ENCODE data around the gene TRIM5. TPM values are rescaled to one million over a fixed set of nuclear protein-coding genes. Genes with fewer than 3 reads are reported as not detected.
"Not testable (repeated sequence)": the region's sequence is repeated elsewhere in the genome, so short reads cannot be mapped to it uniquely, and the experiment has no call there.

Gene TRIM5
- 10 to 100 TPM in 3 of 4 donors, 1 to 10 TPM in 1; 6.5 to 22.0 (median 11.5) TPM for polyA plus RNA-seq
- long read RNA-seq, donor 1, partial matches to known transcripts, result 0 of 2 reads
- long read RNA-seq, donor 1, other reads (novel, unspliced or antisense), result 0 of 2 reads
- long read RNA-seq, donor 2, partial matches to known transcripts, result 0 of 1 reads
- long read RNA-seq, donor 2, other reads (novel, unspliced or antisense), result 0 of 1 reads
- long read RNA-seq, donor 3, partial matches to known transcripts, result 0 of 1 reads
- long read RNA-seq, donor 3, other reads (novel, unspliced or antisense), result 0 of 1 reads
- long read RNA-seq, donor 4, result 0 reads
- long read RNA-seq, donor 5, result 0 reads
- long read RNA-seq, donor 6, partial matches to known transcripts, result 5 of 6 reads
- long read RNA-seq, donor 6, other reads (novel, unspliced or antisense), result 0 of 6 reads
- long read RNA-seq, donor 7, result 0 reads
- long read RNA-seq, donor 8, result 0 reads
- long read RNA-seq, donor 9, result 0 reads
- long read RNA-seq, donor 10, result 0 reads

DNA sequence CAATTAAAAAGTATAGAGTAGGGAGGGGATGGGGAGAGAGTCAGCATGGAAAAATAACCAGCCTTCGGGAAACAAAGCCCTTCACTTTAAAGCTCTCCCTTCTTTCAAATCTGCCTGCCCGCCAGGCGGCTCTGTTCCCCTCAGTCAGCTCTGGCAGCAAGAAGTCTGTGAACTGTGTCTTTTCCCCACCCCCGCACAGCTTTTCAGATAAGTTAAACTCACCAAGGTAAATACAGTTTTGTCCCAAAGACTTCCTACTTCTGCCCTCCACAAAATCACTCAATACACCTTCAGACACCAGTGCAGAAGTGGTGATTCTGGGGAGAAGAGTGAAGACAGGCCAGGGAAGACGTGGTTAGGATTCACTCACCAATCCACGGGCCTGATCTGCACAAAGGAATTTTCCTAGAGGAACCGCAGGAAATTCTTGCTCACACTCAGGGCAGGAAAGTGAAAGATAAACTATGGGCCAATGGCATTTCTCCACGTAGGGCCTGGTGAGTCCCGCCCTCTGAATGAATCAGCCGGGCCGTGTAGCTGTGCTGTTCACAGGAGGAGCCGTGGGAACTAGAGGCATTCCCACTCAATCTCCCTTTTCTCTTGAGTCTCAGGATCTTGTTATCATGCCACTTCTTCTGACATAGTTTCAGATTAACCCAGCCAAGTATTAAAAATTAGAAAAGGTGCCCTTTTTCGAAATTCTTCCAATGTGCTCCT lies at the start of gene TRIM5:
TRIM5 (minus strand) TSS at position 429 of the 717 bp plus-strand sequence. CDS start 4,897 bp downstream, outside the sequence.
- Histone ChIP-seq H3K27ac (ENCODE audit: low read depth in 1 of 3, low read length in 2 of 3) (peak within 1 kb of the TSS; percentile 87 to 99 (median 96)), H3K4me1 (ENCODE audit: control insufficient read depth in 3 of 3, insufficient read depth in 2 of 3, low read depth in 1 of 3, low read length in 2 of 3) (peaks cover 0 to 3% (median 0%) of the 10 kb centered on the region in 3 donors), H3K9me3 (ENCODE audit: control insufficient read depth in 2 of 2, insufficient read depth in 1 of 2, low read depth in 1 of 2, low read length in 1 of 2) (no peaks in the 10 kb centered on the region), H3K27me3 (ENCODE audit: control insufficient read depth in 3 of 3, insufficient read depth in 3 of 3, low read length in 3 of 3) (no peaks in the 10 kb centered on the region), H3K4me3 (ENCODE audit: low read depth in 1 of 3, low read length in 3 of 3) (peak within 1 kb of the TSS; percentile 33 to 66 (median 55)), H3K36me3 (ENCODE audit: control insufficient read depth in 3 of 3, insufficient read depth in 2 of 3, low read depth in 1 of 3, low read length in 3 of 3) (peaks cover 0 to 5% (median 0%) of the 10 kb centered on the region in 3 donors)
- FAIRE-seq (no peak), DNase-seq (peak; percentile 95 to 97)
- WGBS, 3 donors, result 0 to 2% (median 1%) methylated on average over 13 of the region's 13 CpGs

DNA sequence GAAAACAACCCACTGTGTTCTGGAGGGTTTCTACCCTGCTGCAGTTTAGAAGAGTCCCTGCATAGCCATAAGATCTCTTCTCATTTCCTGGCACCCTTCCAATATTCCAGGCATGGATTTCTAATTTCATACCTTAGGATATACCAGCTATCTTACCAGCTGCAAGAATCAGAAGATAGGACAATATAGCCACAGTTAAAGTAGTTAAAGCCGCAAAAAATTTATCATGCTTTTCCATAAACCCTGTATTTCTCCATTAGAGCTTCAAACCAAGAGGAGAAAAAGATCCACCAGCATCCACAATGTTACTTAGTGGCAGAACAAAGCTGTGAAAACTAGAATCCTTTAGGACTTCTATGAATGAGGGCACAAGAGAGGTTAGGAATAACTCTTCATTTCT lies 42.8 kb upstream of the TRIM5 start:
- H3K4me1 ChIP-seq (ENCODE audit: control insufficient read depth in 3 of 3, insufficient read depth in 2 of 3, low read depth in 1 of 3, low read length in 2 of 3), result no peaks in the 10 kb centered on the region
- no peak for FAIRE-seq
- 82 to 95% (median 91%) methylated on average over 1 of the region's 1 CpG for WGBS, 3 donors
- no peak overlapping the region for H3K4me3 ChIP-seq (ENCODE audit: low read depth in 1 of 3, low read length in 3 of 3)
- DNase-seq, result no peak
- no peaks in the 10 kb centered on the region for H3K27me3 ChIP-seq (ENCODE audit: control insufficient read depth in 3 of 3, insufficient read depth in 3 of 3, low read length in 3 of 3)
- H3K9me3 ChIP-seq (ENCODE audit: control insufficient read depth in 2 of 2, insufficient read depth in 1 of 2, low read depth in 1 of 2, low read length in 1 of 2), result no peaks in the 10 kb centered on the region
- no peaks in the 10 kb centered on the region for H3K36me3 ChIP-seq (ENCODE audit: control insufficient read depth in 3 of 3, insufficient read depth in 2 of 3, low read depth in 1 of 3, low read length in 3 of 3)
- no peak overlapping the region for H3K27ac ChIP-seq (ENCODE audit: low read depth in 1 of 3, low read length in 2 of 3)

GRCh38 chr11:5726351-5726750 lies 41.5 kb upstream of the TRIM5 start:
- H3K27me3 ChIP-seq (ENCODE audit: control insufficient read depth in 3 of 3, insufficient read depth in 3 of 3, low read length in 3 of 3), result no peaks in the 10 kb centered on the region
- H3K4me1 ChIP-seq (ENCODE audit: control insufficient read depth in 3 of 3, insufficient read depth in 2 of 3, low read depth in 1 of 3, low read length in 2 of 3), result no peaks in the 10 kb centered on the region
- no peak overlapping the region for H3K4me3 ChIP-seq (ENCODE audit: low read depth in 1 of 3, low read length in 3 of 3)
- FAIRE-seq (no peak), DNase-seq (no peak)
- WGBS, 3 donors, result 81 to 96% (median 88%) methylated on average over 1 of the region's 1 CpG
- no peaks in the 10 kb centered on the region for H3K9me3 ChIP-seq (ENCODE audit: control insufficient read depth in 2 of 2, insufficient read depth in 1 of 2, low read depth in 1 of 2, low read length in 1 of 2)
- no peaks in the 10 kb centered on the region for H3K36me3 ChIP-seq (ENCODE audit: control insufficient read depth in 3 of 3, insufficient read depth in 2 of 3, low read depth in 1 of 3, low read length in 3 of 3)
- no peak overlapping the region for H3K27ac ChIP-seq (ENCODE audit: low read depth in 1 of 3, low read length in 2 of 3)

GRCh38 chr11:5722622-5723021 lies 37.7 kb upstream of the TRIM5 start:
- WGBS, 3 donors, result 50 to 71% (median 61%) methylated on average over 2 of the region's 2 CpGs
- no peaks in the 10 kb centered on the region for H3K36me3 ChIP-seq (ENCODE audit: control insufficient read depth in 3 of 3, insufficient read depth in 2 of 3, low read depth in 1 of 3, low read length in 3 of 3)
- no peaks in the 10 kb centered on the region for H3K9me3 ChIP-seq (ENCODE audit: control insufficient read depth in 2 of 2, insufficient read depth in 1 of 2, low read depth in 1 of 2, low read length in 1 of 2)
- H3K4me3 ChIP-seq (ENCODE audit: low read depth in 1 of 3, low read length in 3 of 3), result no peak overlapping the region
- H3K4me1 ChIP-seq (ENCODE audit: control insufficient read depth in 3 of 3, insufficient read depth in 2 of 3, low read depth in 1 of 3, low read length in 2 of 3), result no peaks in the 10 kb centered on the region
- no peak overlapping the region for H3K27ac ChIP-seq (ENCODE audit: low read depth in 1 of 3, low read length in 2 of 3)
- H3K27me3 ChIP-seq (ENCODE audit: control insufficient read depth in 3 of 3, insufficient read depth in 3 of 3, low read length in 3 of 3), result no peaks in the 10 kb centered on the region
- DNase-seq (peak; percentile 12 to 22), FAIRE-seq (no peak)

GRCh38 chr11:5719703-5720495 lies 35.0 kb upstream of the TRIM5 start:
- Histone ChIP-seq H3K9me3 (ENCODE audit: control insufficient read depth in 2 of 2, insufficient read depth in 1 of 2, low read depth in 1 of 2, low read length in 1 of 2) (no peaks in the 10 kb centered on the region), H3K4me3 (ENCODE audit: low read depth in 1 of 3, low read length in 3 of 3) (no peak overlapping the region), H3K27ac (ENCODE audit: low read depth in 1 of 3, low read length in 2 of 3) (no peak overlapping the region), H3K27me3 (ENCODE audit: control insufficient read depth in 3 of 3, insufficient read depth in 3 of 3, low read length in 3 of 3) (no peaks in the 10 kb centered on the region), H3K4me1 (ENCODE audit: control insufficient read depth in 3 of 3, insufficient read depth in 2 of 3, low read depth in 1 of 3, low read length in 2 of 3) (no peaks in the 10 kb centered on the region), H3K36me3 (ENCODE audit: control insufficient read depth in 3 of 3, insufficient read depth in 2 of 3, low read depth in 1 of 3, low read length in 3 of 3) (no peaks in the 10 kb centered on the region)
- FAIRE-seq (no peak), DNase-seq (no peak)
- 91 to 95% (median 92%) methylated on average over 3 of the region's 3 CpGs for WGBS, 3 donors

- not testable (repeated sequence) for H3K4me3 ChIP-seq (ENCODE audit: low read depth in 1 of 3, low read length in 3 of 3); DNase-seq; H3K27ac ChIP-seq (ENCODE audit: low read depth in 1 of 3, low read length in 2 of 3); H3K9me3 ChIP-seq (ENCODE audit: control insufficient read depth in 2 of 2, insufficient read depth in 1 of 2, low read depth in 1 of 2, low read length in 1 of 2); FAIRE-seq; H3K4me1 ChIP-seq (ENCODE audit: control insufficient read depth in 3 of 3, insufficient read depth in 2 of 3, low read depth in 1 of 3, low read length in 2 of 3); H3K36me3 ChIP-seq (ENCODE audit: control insufficient read depth in 3 of 3, insufficient read depth in 2 of 3, low read depth in 1 of 3, low read length in 3 of 3); H3K27me3 ChIP-seq (ENCODE audit: control insufficient read depth in 3 of 3, insufficient read depth in 3 of 3, low read length in 3 of 3)
- WGBS, 3 donors, result 69 to 92% (median 75%) methylated on average over 1 of the region's 1 CpG
These were observed 31.6 kb upstream of the TRIM5 start for GRCh38 chr11:5716518-5716917.

DNA sequence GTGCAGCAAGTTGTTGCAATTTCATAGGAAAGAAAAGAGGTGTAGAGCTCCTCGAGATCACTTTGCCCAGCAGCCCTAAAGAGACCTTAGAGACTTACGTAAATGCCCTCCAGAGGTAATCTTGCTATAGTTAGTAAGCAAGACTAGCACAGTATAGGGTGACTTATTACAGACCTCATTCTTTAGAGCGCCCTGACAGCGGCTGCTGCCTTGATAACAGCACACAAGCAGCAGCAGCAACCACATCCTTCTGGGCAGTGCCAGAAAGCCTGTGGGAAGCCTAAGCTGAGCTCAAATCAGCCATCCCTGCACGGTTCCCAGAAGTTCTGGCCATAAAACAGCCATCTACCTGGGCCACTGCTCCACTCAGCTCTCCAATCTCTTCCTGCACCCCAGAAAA lies 28.8 kb upstream of the TRIM5 start:
- Histone ChIP-seq H3K27ac (ENCODE audit: low read depth in 1 of 3, low read length in 2 of 3) (no peak overlapping the region), H3K9me3 (ENCODE audit: control insufficient read depth in 2 of 2, insufficient read depth in 1 of 2, low read depth in 1 of 2, low read length in 1 of 2) (no peaks in the 10 kb centered on the region), H3K27me3 (ENCODE audit: control insufficient read depth in 3 of 3, insufficient read depth in 3 of 3, low read length in 3 of 3) (no peaks in the 10 kb centered on the region), H3K36me3 (ENCODE audit: control insufficient read depth in 3 of 3, insufficient read depth in 2 of 3, low read depth in 1 of 3, low read length in 3 of 3) (peaks cover 0 to 6% (median 3%) of the 10 kb centered on the region in 3 donors), H3K4me3 (ENCODE audit: low read depth in 1 of 3, low read length in 3 of 3) (no peak overlapping the region), H3K4me1 (ENCODE audit: control insufficient read depth in 3 of 3, insufficient read depth in 2 of 3, low read depth in 1 of 3, low read length in 2 of 3) (no peaks in the 10 kb centered on the region)
- no peak for FAIRE-seq
- WGBS, 3 donors, result 62 to 79% (median 74%) methylated on average over 5 of the region's 5 CpGs
- no peak for DNase-seq

- Histone ChIP-seq H3K27ac (ENCODE audit: low read depth in 1 of 3, low read length in 2 of 3) (no peak overlapping the region), H3K36me3 (ENCODE audit: control insufficient read depth in 3 of 3, insufficient read depth in 2 of 3, low read depth in 1 of 3, low read length in 3 of 3) (peaks cover 0 to 6% (median 3%) of the 10 kb centered on the region in 3 donors), H3K4me3 (ENCODE audit: low read depth in 1 of 3, low read length in 3 of 3) (no peak overlapping the region), H3K27me3 (ENCODE audit: control insufficient read depth in 3 of 3, insufficient read depth in 3 of 3, low read length in 3 of 3) (no peaks in the 10 kb centered on the region), H3K4me1 (ENCODE audit: control insufficient read depth in 3 of 3, insufficient read depth in 2 of 3, low read depth in 1 of 3, low read length in 2 of 3) (no peaks in the 10 kb centered on the region), H3K9me3 (ENCODE audit: control insufficient read depth in 2 of 2, insufficient read depth in 1 of 2, low read depth in 1 of 2, low read length in 1 of 2) (no peaks in the 10 kb centered on the region)
- WGBS, 3 donors, result 30 to 60% (median 41%) methylated on average over 1 of the region's 1 CpG
- DNase-seq, result peak in 1 of 2 donors; percentile 14
- FAIRE-seq, result peak; percentile 86
These were observed 27.6 kb upstream of the TRIM5 start for GRCh38 chr11:5712507-5712906.
